Measurements from ENCODE around the gene NTN1. TPM values are rescaled to one million over a fixed set of nuclear protein-coding genes. Genes with fewer than 3 reads are reported as not detected.

The NTN1 gene
- total and polyA plus RNA-seq, 2 experiments from 2014 or later = 0.16 to 0.60 TPM

DNA sequence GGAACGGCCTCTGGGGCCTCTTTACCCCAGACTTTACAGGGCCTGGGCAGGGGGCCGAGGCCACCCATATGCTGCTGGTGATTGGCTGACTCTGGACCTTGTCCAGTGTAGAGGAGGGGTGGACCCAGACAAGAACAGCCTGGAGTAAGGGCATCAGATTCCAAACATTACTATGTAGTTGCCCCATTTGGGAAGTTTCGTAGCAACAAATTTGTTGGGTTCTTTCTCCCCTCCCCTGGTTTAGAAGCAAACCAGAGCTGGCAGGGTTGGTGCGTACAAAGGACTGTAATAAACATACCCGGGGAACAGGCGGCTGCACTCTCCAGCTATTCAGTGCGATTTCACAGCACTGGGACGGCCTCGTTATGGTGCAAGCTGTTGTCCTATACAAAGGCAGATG lies 145.5 kb downstream of the NTN1 start:
- H3K9me3 ChIP-seq (ENCODE audit: low read depth) = no peaks in the 10 kb centered on the region
- peaks cover 74% of the 10 kb centered on the region for H3K27me3 ChIP-seq
- no peak overlapping the region for H3K4me3 ChIP-seq
- TF ChIP-seq, protein P1, sequence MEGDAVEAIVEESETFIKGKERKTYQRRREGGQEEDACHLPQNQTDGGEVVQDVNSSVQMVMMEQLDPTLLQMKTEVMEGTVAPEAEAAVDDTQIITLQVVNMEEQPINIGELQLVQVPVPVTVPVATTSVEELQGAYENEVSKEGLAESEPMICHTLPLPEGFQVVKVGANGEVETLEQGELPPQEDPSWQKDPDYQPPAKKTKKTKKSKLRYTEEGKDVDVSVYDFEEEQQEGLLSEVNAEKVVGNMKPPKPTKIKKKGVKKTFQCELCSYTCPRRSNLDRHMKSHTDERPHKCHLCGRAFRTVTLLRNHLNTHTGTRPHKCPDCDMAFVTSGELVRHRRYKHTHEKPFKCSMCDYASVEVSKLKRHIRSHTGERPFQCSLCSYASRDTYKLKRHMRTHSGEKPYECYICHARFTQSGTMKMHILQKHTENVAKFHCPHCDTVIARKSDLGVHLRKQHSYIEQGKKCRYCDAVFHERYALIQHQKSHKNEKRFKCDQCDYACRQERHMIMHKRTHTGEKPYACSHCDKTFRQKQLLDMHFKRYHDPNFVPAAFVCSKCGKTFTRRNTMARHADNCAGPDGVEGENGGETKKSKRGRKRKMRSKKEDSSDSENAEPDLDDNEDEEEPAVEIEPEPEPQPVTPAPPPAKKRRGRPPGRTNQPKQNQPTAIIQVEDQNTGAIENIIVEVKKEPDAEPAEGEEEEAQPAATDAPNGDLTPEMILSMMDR (IDR thresholded peaks at IDR 0.05; ENCODE audit: low read depth, low read length) = no peak
- no peaks in the 10 kb centered on the region for H3K36me3 ChIP-seq
- H3K4me1 ChIP-seq (ENCODE audit: low read depth) = no peaks in the 10 kb centered on the region
- H3K27ac ChIP-seq = no peak overlapping the region
- DNase-seq (ENCODE audit: low read depth in 1 of 2, low spot score in 1 of 2) = no peak

DNA sequence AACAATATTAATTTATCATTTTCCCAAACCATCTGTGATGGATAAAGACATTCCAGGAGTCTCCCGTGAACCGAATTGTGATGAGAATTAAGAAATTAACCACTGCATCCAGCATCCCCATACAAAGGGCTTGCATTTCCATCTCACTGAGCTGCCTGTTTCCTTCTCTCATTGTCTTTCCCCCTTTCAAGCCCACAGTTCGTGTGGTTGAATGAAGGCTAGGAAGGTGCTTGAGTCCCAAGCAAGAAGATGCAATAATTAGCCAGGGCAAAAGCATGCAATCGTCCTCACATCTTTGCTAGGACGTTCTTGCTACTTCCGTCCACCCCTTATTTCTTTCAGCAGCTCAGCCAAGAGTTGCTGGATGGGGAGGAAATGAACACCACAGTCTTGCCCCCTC lies 146.1 kb downstream of the NTN1 start:
- H3K27ac ChIP-seq = no peak overlapping the region
- no peaks in the 10 kb centered on the region for H3K4me1 ChIP-seq (ENCODE audit: low read depth)
- H3K9me3 ChIP-seq (ENCODE audit: low read depth) = no peaks in the 10 kb centered on the region
- peaks cover 70% of the 10 kb centered on the region for H3K27me3 ChIP-seq
- no peaks in the 10 kb centered on the region for H3K36me3 ChIP-seq
- TF ChIP-seq, protein P1 (IDR thresholded peaks at IDR 0.05; ENCODE audit: low read depth, low read length) = no peak
- H3K4me3 ChIP-seq = no peak overlapping the region
- DNase-seq (ENCODE audit: low read depth in 1 of 2, low spot score in 1 of 2) = no peak

GRCh38 chr17:9169116-9169515 lies 147.8 kb downstream of the NTN1 start:
- peaks cover 54% of the 10 kb centered on the region for H3K27me3 ChIP-seq
- H3K9me3 ChIP-seq (ENCODE audit: low read depth) = no peaks in the 10 kb centered on the region
- no peak overlapping the region for H3K27ac ChIP-seq
- H3K4me1 ChIP-seq (ENCODE audit: low read depth) = no peaks in the 10 kb centered on the region
- no peaks in the 10 kb centered on the region for H3K36me3 ChIP-seq
- TF ChIP-seq, protein P1 (IDR thresholded peaks at IDR 0.05; ENCODE audit: low read depth, low read length) = no peak
- no peak overlapping the region for H3K4me3 ChIP-seq
- no peak for DNase-seq (ENCODE audit: low read depth in 1 of 2, low spot score in 1 of 2)

- Histone ChIP-seq H3K9me3 (ENCODE audit: low read depth) (no peaks in the 10 kb centered on the region), H3K4me1 (ENCODE audit: low read depth) (no peaks in the 10 kb centered on the region), H3K4me3 (no peak overlapping the region), H3K27ac (no peak overlapping the region), H3K36me3 (no peaks in the 10 kb centered on the region), H3K27me3 (peaks cover 55% of the 10 kb centered on the region)
- TF ChIP-seq, protein P1 (IDR thresholded peaks at IDR 0.05; ENCODE audit: low read depth, low read length) = no peak
- DNase-seq (ENCODE audit: low read depth in 1 of 2, low spot score in 1 of 2) = no peak
Measured at GRCh38 chr17:9170336-9170735, 149.0 kb downstream of the NTN1 start.

DNA sequence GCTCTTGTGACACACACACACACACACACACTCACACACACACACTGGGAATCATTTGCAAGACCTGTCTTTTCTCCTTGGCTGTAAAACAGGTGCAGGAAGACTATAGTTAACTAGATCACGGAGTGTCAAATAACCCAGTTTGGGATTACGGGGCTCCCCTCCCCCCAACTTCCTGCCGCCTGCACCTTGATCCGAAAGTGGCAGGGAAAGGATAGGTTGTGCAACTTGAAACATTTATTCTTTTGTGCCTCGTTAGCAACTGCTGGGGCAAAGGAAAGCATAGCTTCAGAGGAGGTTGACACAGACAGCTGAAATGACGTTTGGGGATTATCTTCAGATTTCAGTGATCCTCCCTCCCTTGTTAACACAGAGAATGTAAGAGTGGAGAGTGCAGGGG lies 149.5 kb downstream of the NTN1 start:
- no peaks in the 10 kb centered on the region for H3K36me3 ChIP-seq
- no peak overlapping the region for H3K27ac ChIP-seq
- H3K4me1 ChIP-seq (ENCODE audit: low read depth) = no peaks in the 10 kb centered on the region
- no peak overlapping the region for H3K4me3 ChIP-seq
- no peak for DNase-seq (ENCODE audit: low read depth in 1 of 2, low spot score in 1 of 2)
- peaks cover 60% of the 10 kb centered on the region for H3K27me3 ChIP-seq
- TF ChIP-seq, protein P1 (IDR thresholded peaks at IDR 0.05; ENCODE audit: low read depth, low read length) = no peak
- H3K9me3 ChIP-seq (ENCODE audit: low read depth) = no peaks in the 10 kb centered on the region

All from cardiac muscle cell (in vitro differentiated cells and primary cell).